K562 (cell line): ENCODE results near the gene ID1. TPM values are rescaled to one million over a fixed set of nuclear protein-coding genes. Genes with fewer than 3 reads are reported as not detected.

ENCODE experiments used
- CBX1 ChIP-seq: sonication (generic); IDR thresholded peaks from 2 replicates; pipeline ENCODE4 v1.6.1; 2016; ENCODE audit warnings: antibody characterized with exemption, low read depth, mild to moderate bottlenecking
- CREM ChIP-seq: IDR thresholded peaks from 2 replicates; pipeline ENCODE4 v1.6.1; 2014; ENCODE audit warnings: antibody characterized with exemption, low read depth
- E2F3 ChIP-seq: fragments of 250-450 bp; sonication (Bioruptor Pico); IDR thresholded peaks from 2 replicates; pipeline ENCODE4 v1.4.0; 2020; ENCODE audit warnings: mild to moderate bottlenecking
- FOXJ3 ChIP-seq: sonication (generic); formaldehyde crosslinking; IDR thresholded peaks from 2 replicates; pipeline ENCODE4 v1.4.0; 2020; ENCODE audit warnings: mild to moderate bottlenecking, missing genetic modification reagents
- HNRNPK ChIP-seq: fragments of 200-400 bp; formaldehyde crosslinking; IDR thresholded peaks from one replicate; pipeline ENCODE4 v1.6.1; 2018; ENCODE audit warnings: mild to moderate bottlenecking, low read depth, low read length; ENCODE audit not compliant: poor library complexity, severe bottlenecking
- HNRNPL ChIP-seq: fragments of 200-400 bp; formaldehyde crosslinking; IDR thresholded peaks from 2 replicates; pipeline ENCODE4 v1.6.1; 2017; ENCODE audit warnings: low read depth, mild to moderate bottlenecking, low read length
- NFE2L1 ChIP-seq: fragments of 450-650 bp; IDR thresholded peaks from 2 replicates; pipeline ENCODE4 v1.6.1; 2016; ENCODE audit warnings: missing genetic modification characterization, low read depth, mild to moderate bottlenecking, missing compliant biosample characterization, moderate library complexity, borderline replicate concordance
- POLR2B ChIP-seq: fragments of 450-650 bp; IDR thresholded peaks from 2 replicates; pipeline ENCODE4 v1.6.1; 2018; ENCODE audit warnings: low read depth; ENCODE audit not compliant: partially characterized antibody
- PURB ChIP-seq: sonication (generic); formaldehyde crosslinking; IDR thresholded peaks from 2 replicates; pipeline ENCODE4 v1.9.0; 2021; ENCODE audit warnings: low read depth, mild to moderate bottlenecking, missing genetic modification reagents
- RBFOX2 ChIP-seq: fragments of 200-400 bp; formaldehyde crosslinking; IDR thresholded peaks from 2 replicates; pipeline ENCODE4 v1.6.1; 2017; ENCODE audit warnings: low read depth, mild to moderate bottlenecking, low read length, moderate library complexity
- ZC3H8 ChIP-seq: fragments of 450-650 bp; IDR thresholded peaks from 2 replicates; pipeline ENCODE4 v1.6.1; 2017
- ZFX ChIP-seq: sonication (generic); formaldehyde crosslinking; IDR thresholded peaks from 2 replicates; pipeline ENCODE4 v1.8.0; 2022; ENCODE audit warnings: mild to moderate bottlenecking, missing genetic modification reagents, moderate library complexity
- ZNF3 ChIP-seq: fragments of 250-450 bp; sonication (Bioruptor Pico); IDR thresholded peaks from 2 replicates; pipeline ENCODE4 v1.5.0; 2021; ENCODE audit warnings: mild to moderate bottlenecking, moderate library complexity
- polyA plus RNA-seq, 8 experiments: library from polyadenylated mRNA; depleted of rRNA in 4 of 8; stranded (reverse) in 5 of 8; unstranded in 3 of 8; fragments of >200 nt; fragmentation: Nextera tagmentation in 2 of 8; fragmentation: Illumina TruSeq in 1 of 8; extraction: Ambion mirVana in 2 of 8; extraction: Trizol in 1 of 8; gene quantifications; 2 replicates each; pipeline versions ENCODE4 v1.2.1 to v1.2.3, GENCODE V29; 2011 to 2014; ENCODE audit warnings: inconsistent platforms in 1 of 8, missing spikeins in 1 of 8
- total RNA-seq, 7 experiments: library from RNA; depleted of rRNA in 6 of 7; stranded (reverse); fragments of >200 nt in 6 of 7; fragmentation: Illumina TruSeq in 2 of 7; extraction: Trizol in 2 of 7; gene quantifications; 2 replicates each; pipeline versions ENCODE4 v1.2.1 to v1.2.3, GENCODE V29; 2011 to 2021; ENCODE audit warnings: low replicate concordance in 1 of 7
- TF ChIP-seq, protein P1 (sequence below): fragments of 200-800 bp; sonication (Bioruptor generic); IDR thresholded peaks from 2 replicates; pipeline ENCODE4 v1.6.1; 2016; ENCODE audit warnings: missing genetic modification characterization, missing compliant biosample characterization
- TF ChIP-seq, protein P2 (sequence below): fragments of 450-650 bp; IDR thresholded peaks from 2 replicates; pipeline ENCODE4 v1.6.1; 2016; ENCODE audit warnings: mild to moderate bottlenecking
- TF ChIP-seq, protein P3 (sequence below): fragments of 250-450 bp; sonication (Bioruptor Pico); IDR thresholded peaks from 2 replicates; pipeline ENCODE4 v1.8.0; 2022; ENCODE audit warnings: moderate library complexity, mild to moderate bottlenecking, inconsistent platforms
- TF ChIP-seq, protein P4 (sequence below): fragments of 250-450 bp; sonication (Bioruptor Pico); IDR thresholded peaks from 2 replicates; pipeline ENCODE4 v1.8.0; 2022; ENCODE audit warnings: inconsistent platforms, mild to moderate bottlenecking, moderate library complexity, borderline replicate concordance

Gene ID1
- total and polyA plus RNA-seq, 9 of the 15 experiments (the other 6 are each of a cell fraction or from before 2014, with no cell fraction given) = 1.4 to 358 (median 65.0) TPM

DNA sequence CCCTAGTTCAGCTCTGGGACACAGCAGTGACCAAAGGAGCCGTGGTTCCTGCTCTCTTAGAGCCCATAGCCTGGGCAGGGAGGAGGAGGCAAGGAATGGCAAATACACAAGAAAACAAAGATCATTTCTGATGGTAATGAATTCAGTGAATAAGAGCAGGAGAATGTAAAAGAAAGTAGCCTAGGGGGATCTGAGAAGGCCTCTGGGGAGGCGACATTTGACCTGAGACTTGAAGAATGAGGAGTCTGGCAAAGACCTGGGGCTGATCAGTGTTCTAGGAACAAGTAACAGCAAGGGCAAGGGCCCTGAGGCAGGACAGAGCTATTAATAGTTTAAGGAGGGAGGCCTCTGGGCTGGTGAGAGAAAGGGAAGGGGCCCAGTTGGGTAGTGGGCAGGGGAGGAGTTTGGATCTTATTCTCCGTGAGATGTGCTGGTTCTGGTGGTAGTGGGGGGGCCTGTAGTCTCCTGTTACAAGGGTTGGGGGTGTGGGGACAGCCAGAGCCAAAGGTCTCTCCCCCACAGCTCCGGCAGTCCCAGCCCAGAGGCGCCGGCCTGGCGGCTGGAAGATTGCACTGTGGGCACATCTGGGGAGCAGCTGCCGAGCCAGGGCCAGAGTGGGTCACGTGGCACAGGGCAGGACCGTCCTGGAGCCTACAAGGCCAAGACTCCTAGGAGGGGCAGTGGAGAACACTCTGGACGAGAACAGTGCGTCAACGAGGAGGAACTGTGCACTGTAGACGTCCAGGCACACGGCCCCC is 9.3 kb upstream of the ID1 start (continued):
- TF ChIP-seq, protein P1, sequence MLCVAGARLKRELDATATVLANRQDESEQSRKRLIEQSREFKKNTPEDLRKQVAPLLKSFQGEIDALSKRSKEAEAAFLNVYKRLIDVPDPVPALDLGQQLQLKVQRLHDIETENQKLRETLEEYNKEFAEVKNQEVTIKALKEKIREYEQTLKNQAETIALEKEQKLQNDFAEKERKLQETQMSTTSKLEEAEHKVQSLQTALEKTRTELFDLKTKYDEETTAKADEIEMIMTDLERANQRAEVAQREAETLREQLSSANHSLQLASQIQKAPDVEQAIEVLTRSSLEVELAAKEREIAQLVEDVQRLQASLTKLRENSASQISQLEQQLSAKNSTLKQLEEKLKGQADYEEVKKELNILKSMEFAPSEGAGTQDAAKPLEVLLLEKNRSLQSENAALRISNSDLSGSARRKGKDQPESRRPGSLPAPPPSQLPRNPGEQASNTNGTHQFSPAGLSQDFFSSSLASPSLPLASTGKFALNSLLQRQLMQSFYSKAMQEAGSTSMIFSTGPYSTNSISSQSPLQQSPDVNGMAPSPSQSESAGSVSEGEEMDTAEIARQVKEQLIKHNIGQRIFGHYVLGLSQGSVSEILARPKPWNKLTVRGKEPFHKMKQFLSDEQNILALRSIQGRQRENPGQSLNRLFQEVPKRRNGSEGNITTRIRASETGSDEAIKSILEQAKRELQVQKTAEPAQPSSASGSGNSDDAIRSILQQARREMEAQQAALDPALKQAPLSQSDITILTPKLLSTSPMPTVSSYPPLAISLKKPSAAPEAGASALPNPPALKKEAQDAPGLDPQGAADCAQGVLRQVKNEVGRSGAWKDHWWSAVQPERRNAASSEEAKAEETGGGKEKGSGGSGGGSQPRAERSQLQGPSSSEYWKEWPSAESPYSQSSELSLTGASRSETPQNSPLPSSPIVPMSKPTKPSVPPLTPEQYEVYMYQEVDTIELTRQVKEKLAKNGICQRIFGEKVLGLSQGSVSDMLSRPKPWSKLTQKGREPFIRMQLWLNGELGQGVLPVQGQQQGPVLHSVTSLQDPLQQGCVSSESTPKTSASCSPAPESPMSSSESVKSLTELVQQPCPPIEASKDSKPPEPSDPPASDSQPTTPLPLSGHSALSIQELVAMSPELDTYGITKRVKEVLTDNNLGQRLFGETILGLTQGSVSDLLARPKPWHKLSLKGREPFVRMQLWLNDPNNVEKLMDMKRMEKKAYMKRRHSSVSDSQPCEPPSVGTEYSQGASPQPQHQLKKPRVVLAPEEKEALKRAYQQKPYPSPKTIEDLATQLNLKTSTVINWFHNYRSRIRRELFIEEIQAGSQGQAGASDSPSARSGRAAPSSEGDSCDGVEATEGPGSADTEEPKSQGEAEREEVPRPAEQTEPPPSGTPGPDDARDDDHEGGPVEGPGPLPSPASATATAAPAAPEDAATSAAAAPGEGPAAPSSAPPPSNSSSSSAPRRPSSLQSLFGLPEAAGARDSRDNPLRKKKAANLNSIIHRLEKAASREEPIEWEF (CRISPR knock-in tag) = no peak
- TF ChIP-seq CREM (no peak), PURB (CRISPR knock-in tag) (no peak), ZC3H8 (no peak), ZNF3 (CRISPR knock-in tag) (no peak), E2F3 (CRISPR knock-in tag) (no peak), HNRNPK (no peak), HNRNPL (0 out of 2 replicates have a peak, but pooled peaks have one; percentile 45), ZFX (CRISPR knock-in tag) (peak; percentile 25), FOXJ3 (no peak), CBX1 (peak; percentile 91; the same call in 1 of the 2 replicates), NFE2L1 (tag) (no peak), POLR2B (no peak), RBFOX2 (0 out of 2 replicates have a peak, but pooled peaks have one; percentile 25)
- TF ChIP-seq, protein P2, sequence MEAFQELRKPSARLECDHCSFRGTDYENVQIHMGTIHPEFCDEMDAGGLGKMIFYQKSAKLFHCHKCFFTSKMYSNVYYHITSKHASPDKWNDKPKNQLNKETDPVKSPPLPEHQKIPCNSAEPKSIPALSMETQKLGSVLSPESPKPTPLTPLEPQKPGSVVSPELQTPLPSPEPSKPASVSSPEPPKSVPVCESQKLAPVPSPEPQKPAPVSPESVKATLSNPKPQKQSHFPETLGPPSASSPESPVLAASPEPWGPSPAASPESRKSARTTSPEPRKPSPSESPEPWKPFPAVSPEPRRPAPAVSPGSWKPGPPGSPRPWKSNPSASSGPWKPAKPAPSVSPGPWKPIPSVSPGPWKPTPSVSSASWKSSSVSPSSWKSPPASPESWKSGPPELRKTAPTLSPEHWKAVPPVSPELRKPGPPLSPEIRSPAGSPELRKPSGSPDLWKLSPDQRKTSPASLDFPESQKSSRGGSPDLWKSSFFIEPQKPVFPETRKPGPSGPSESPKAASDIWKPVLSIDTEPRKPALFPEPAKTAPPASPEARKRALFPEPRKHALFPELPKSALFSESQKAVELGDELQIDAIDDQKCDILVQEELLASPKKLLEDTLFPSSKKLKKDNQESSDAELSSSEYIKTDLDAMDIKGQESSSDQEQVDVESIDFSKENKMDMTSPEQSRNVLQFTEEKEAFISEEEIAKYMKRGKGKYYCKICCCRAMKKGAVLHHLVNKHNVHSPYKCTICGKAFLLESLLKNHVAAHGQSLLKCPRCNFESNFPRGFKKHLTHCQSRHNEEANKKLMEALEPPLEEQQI = no peak
- TF ChIP-seq, protein P3, sequence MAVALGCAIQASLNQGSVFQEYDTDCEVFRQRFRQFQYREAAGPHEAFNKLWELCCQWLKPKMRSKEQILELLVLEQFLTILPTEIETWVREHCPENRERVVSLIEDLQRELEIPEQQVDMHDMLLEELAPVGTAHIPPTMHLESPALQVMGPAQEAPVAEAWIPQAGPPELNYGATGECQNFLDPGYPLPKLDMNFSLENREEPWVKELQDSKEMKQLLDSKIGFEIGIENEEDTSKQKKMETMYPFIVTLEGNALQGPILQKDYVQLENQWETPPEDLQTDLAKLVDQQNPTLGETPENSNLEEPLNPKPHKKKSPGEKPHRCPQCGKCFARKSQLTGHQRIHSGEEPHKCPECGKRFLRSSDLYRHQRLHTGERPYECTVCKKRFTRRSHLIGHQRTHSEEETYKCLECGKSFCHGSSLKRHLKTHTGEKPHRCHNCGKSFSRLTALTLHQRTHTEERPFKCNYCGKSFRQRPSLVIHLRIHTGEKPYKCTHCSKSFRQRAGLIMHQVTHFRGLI (CRISPR knock-in tag) = no peak
- TF ChIP-seq, protein P4, sequence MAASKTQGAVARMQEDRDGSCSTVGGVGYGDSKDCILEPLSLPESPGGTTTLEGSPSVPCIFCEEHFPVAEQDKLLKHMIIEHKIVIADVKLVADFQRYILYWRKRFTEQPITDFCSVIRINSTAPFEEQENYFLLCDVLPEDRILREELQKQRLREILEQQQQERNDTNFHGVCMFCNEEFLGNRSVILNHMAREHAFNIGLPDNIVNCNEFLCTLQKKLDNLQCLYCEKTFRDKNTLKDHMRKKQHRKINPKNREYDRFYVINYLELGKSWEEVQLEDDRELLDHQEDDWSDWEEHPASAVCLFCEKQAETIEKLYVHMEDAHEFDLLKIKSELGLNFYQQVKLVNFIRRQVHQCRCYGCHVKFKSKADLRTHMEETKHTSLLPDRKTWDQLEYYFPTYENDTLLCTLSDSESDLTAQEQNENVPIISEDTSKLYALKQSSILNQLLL (CRISPR knock-in tag) = no peak
